Loucy (cell line): ENCODE measurements around the gene GEMIN4.

Experiments used
- CTCF ChIP-seq: fragments of 200-600 bp; sonication (generic); conservative IDR thresholded peaks from 2 replicates; pipeline ENCODE4 v1.5.1; 2014; ENCODE audit warnings: mild to moderate bottlenecking, antibody characterized with exemption, low read length
- EZH2phosphoT487 ChIP-seq: fragments of 200-600 bp; IDR thresholded peaks from 2 replicates; pipeline ENCODE4 v1.6.1; 2018; ENCODE audit warnings: antibody characterized with exemption, mild to moderate bottlenecking, moderate library complexity, borderline replicate concordance

- TF ChIP-seq CTCF: no peak
- no peak for TF ChIP-seq EZH2phosphoT487
Observed at GRCh38 chr17:788551-788950, 36.5 kb upstream of the GEMIN4 start.
